Stimulated activated CD4-positive, alpha-beta T cell treated with anti-CD3 and anti-CD28 coated beads, Interleukin-1b, Interleukin-23, amount 100 ng/mL, for 24 hours (primary cell): ENCODE data around the gene MLLT10.

Experiments used
- DNase-seq, 4 experiments: peaks; one replicate each; pipeline ENCODE4 v3.0.0-alpha.2; 2020; ENCODE audit warnings: low read depth in 4 of 4, low spot score in 1 of 4

Gene MLLT10

GRCh38 chr10:21501091-21501490 lies 32.9 kb upstream of the MLLT10 start:
- no peak for DNase-seq

GRCh38 chr10:21501731-21502347 lies 32.2 kb upstream of the MLLT10 start:
- DNase-seq = no peak

GRCh38 chr10:21502348-21502740 lies 31.7 kb upstream of the MLLT10 start:
- DNase-seq = no peak

GRCh38 chr10:21503542-21503941 lies 30.5 kb upstream of the MLLT10 start:
- DNase-seq = no peak

GRCh38 chr10:21505711-21506278 lies 28.2 kb upstream of the MLLT10 start:
- no peak for DNase-seq

GRCh38 chr10:21506351-21506750 lies 27.7 kb upstream of the MLLT10 start:
- DNase-seq = no peak

- no peak for DNase-seq
Observed at GRCh38 chr10:21507150-21507549, 26.9 kb upstream of the MLLT10 start.

- DNase-seq = no peak
Observed at GRCh38 chr10:21508706-21509331, 25.2 kb upstream of the MLLT10 start.

GRCh38 chr10:21509341-21510240 lies 24.4 kb upstream of the MLLT10 start:
- no peak for DNase-seq

GRCh38 chr10:21510241-21511094 lies 23.6 kb upstream of the MLLT10 start:
- no peak for DNase-seq

GRCh38 chr10:21511095-21511570 lies 22.9 kb upstream of the MLLT10 start:
- no peak for DNase-seq

GRCh38 chr10:21511946-21512572 lies 22.0 kb upstream of the MLLT10 start:
- DNase-seq = no peak

- DNase-seq = no peak
Observed at GRCh38 chr10:21512573-21513404, 21.2 kb upstream of the MLLT10 start.

GRCh38 chr10:21513405-21513788 lies 20.6 kb upstream of the MLLT10 start:
- DNase-seq = no peak

- no peak for DNase-seq
Observed at GRCh38 chr10:21514129-21514817, 19.8 kb upstream of the MLLT10 start.

GRCh38 chr10:21514818-21515351 lies 19.1 kb upstream of the MLLT10 start:
- DNase-seq = no peak

- DNase-seq = no peak
Observed at GRCh38 chr10:21515361-21516241, 18.4 kb upstream of the MLLT10 start.
